Stimulated activated CD4-positive, alpha-beta T cell treated with anti-CD3 and anti-CD28 coated beads, Interleukin-1b, Interleukin-23, amount 100 ng/mL, for 48 hours (primary cell): ENCODE results near the gene FBXO46.
A peak's percentile ranks its signal among the peaks of the same experiment; 100 is the strongest.

Experiments used
- DNase-seq: peaks from one replicate; pipeline ENCODE4 v3.0.0-alpha.2; 2020

The FBXO46 gene

GRCh38 chr19:45681391-45682015 lies 49.2 kb downstream of the FBXO46 start:
- DNase-seq = peak; percentile 84

- DNase-seq = peak; percentile 93
Measured at GRCh38 chr19:45677351-45678230, 53.1 kb downstream of the FBXO46 start.

GRCh38 chr19:45676851-45677263 lies 53.8 kb downstream of the FBXO46 start:
- DNase-seq = peak; percentile 62

- DNase-seq = no peak
Measured at GRCh38 chr19:45674946-45675345, 55.8 kb downstream of the FBXO46 start.

GRCh38 chr19:45670670-45671453 lies 59.8 kb downstream of the FBXO46 start:
- peak; percentile 82 for DNase-seq

GRCh38 chr19:45668342-45668871 lies 62.3 kb downstream of the FBXO46 start:
- DNase-seq = no peak

- DNase-seq = peak; percentile 86
Measured at GRCh38 chr19:45667620-45668341, 62.9 kb downstream of the FBXO46 start, which contains the start of gene GIPR. GIPR (plus strand) TSS chr19:45668221; CDS start chr19:45669521, 1,300 bp downstream.

GRCh38 chr19:45664575-45664974 lies 66.1 kb downstream of the FBXO46 start:
- no peak for DNase-seq

GRCh38 chr19:45663800-45664199 lies 66.9 kb downstream of the FBXO46 start:
- no peak for DNase-seq

GRCh38 chr19:45660636-45661035 lies 70.1 kb downstream of the FBXO46 start:
- no peak for DNase-seq
